Caco-2 (cell line): ENCODE measurements around the gene TPD52L1. TPM values are rescaled to one million over a fixed set of nuclear protein-coding genes. Genes with fewer than 3 reads are reported as not detected.

Source experiments
- BruUV-seq: library from RNA; stranded (reverse); fragments of 400-500 nt; replicated peaks from 2 replicates; lab custom pipeline; 2021; lab: Mats Ljungman, UMichigan
- CTCF ChIA-PET: fragments of 300-600 bp; sonication (Branson Sonifier 250); formaldehyde crosslinking; loops from one replicate; lab custom pipeline; 2022; ENCODE audit warnings: antibody characterized with exemption; lab: Charles Lee
- POLR2A ChIA-PET: fragments of 300-600 bp; sonication (Branson Sonifier 250); formaldehyde crosslinking; loops from one replicate; lab custom pipeline; 2022; ENCODE audit warnings: antibody characterized with exemption; lab: Charles Lee
- DNase-seq, 2 experiments: peaks; one replicate each; pipeline versions ENCODE4 v3.0.0 to v3.0.0-alpha.2; 2020 to 2022
- H3K27me3 ChIP-seq: replicated peaks from 2 replicates; pipeline ENCODE4 v1.6.0; 2011; ENCODE audit warnings: low read length; ENCODE audit not compliant: control insufficient read depth, insufficient read depth
- H3K36me3 ChIP-seq: 2 replicates; pipeline ENCODE4 v1.5.1; 2011; ENCODE audit warnings: low read length; ENCODE audit not compliant: control insufficient read depth, insufficient read depth
- H3K4me1 ChIP-seq: fragments of 250-450 bp; sonication (Bioruptor Pico); 2 replicates; pipeline ENCODE4 v1.5.1; 2020; ENCODE audit warnings: mild to moderate bottlenecking
- H3K4me3 ChIP-seq: 2 replicates; pipeline ENCODE4 v1.5.1; 2011; ENCODE audit warnings: low read depth, mild to moderate bottlenecking, control low read depth, low read length
- H3K9me3 ChIP-seq: fragments of 250-450 bp; sonication (Bioruptor Pico); 2 replicates; pipeline ENCODE4 v1.5.1; 2020; ENCODE audit warnings: mild to moderate bottlenecking, moderate library complexity
- H3K27ac Mint-ChIP-seq: one replicate; pipeline ENCODE4 v1.8.0; 2022; ENCODE audit warnings: mixed read lengths; ENCODE audit not compliant: unreplicated experiment
- H3K27me3 Mint-ChIP-seq: one replicate; pipeline ENCODE4 v1.8.0; 2022; ENCODE audit warnings: mixed read lengths; ENCODE audit not compliant: insufficient read depth, unreplicated experiment
- H3K36me3 Mint-ChIP-seq: one replicate; pipeline ENCODE4 v1.8.0; 2022; ENCODE audit warnings: mild to moderate bottlenecking, mixed read lengths; ENCODE audit not compliant: insufficient read depth, unreplicated experiment
- H3K4me1 Mint-ChIP-seq: one replicate; pipeline ENCODE4 v1.8.0; 2022; ENCODE audit warnings: low read depth, mixed read lengths; ENCODE audit not compliant: unreplicated experiment
- H3K4me3 Mint-ChIP-seq: one replicate; pipeline ENCODE4 v1.8.0; 2022; ENCODE audit warnings: mild to moderate bottlenecking, moderate library complexity, mixed read lengths; ENCODE audit not compliant: unreplicated experiment
- H3K9me3 Mint-ChIP-seq: one replicate; pipeline ENCODE4 v1.8.0; 2022; ENCODE audit warnings: mixed read lengths; ENCODE audit not compliant: unreplicated experiment
- intact Hi-C: fragments of 100-400 bp; cut with micrococcal nuclease; formaldehyde crosslinking; loops from one replicate; pipeline ENCODE4 v1.10.0; 2022; ENCODE audit not compliant: unreplicated experiment
- total RNA-seq: library from RNA; stranded (reverse); gene quantifications from 2 replicates; pipeline ENCODE4 v1.2.3, GENCODE V29; 2022
- TF ChIP-seq, protein P1 (sequence below), 2 experiments: fragments of 200-600 bp in 1 of 2; IDR thresholded peaks; 1 replicate in 1 of 2; 2 replicates in 1 of 2; pipeline versions ENCODE4 v1.5.1 to v1.8.0; 2011 to 2022; ENCODE audit warnings: antibody characterized with exemption in 1 of 2, control low read depth in 1 of 2, inconsistent platforms in 1 of 2, low read depth in 1 of 2, low read length in 1 of 2, mild to moderate bottlenecking in 1 of 2, moderate library complexity in 1 of 2; ENCODE audit not compliant: insufficient read depth in 1 of 2, severe bottlenecking in 1 of 2, unreplicated experiment in 1 of 2

TPD52L1 gene
- total RNA-seq, 1 experiment from 2014 or later: 83.9 TPM

DNA sequence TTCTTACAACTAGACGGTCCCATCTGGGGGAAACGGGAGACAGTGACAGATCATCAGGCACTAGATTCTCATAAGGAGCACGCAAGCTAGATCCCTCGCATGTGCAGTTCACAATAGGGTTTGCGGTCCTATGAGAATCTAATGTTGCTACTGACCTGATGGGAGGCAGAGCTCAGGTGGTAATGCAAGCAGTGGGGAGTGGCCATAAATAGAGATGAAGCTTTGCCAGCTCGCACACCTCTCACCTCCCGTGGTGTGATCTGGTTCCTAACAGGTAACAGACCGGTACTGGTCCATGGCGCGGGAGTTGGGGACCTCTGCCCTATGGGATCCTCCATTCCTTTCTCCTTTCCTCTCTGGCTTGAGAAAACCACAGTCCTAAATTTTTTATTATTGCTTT lies 63.8 kb downstream of the TPD52L1 start:
- Mint-ChIP-seq H3K4me1 (peaks cover 13% of the 10 kb centered on the region), H3K27me3 (no peaks in the 10 kb centered on the region), H3K36me3 (no peaks in the 10 kb centered on the region), H3K27ac (no peak overlapping the region), H3K4me3 (no peak overlapping the region), H3K9me3 (no peaks in the 10 kb centered on the region)
- peaks cover 16% of the 10 kb centered on the region for H3K4me1 ChIP-seq
- TF ChIP-seq, protein P1, sequence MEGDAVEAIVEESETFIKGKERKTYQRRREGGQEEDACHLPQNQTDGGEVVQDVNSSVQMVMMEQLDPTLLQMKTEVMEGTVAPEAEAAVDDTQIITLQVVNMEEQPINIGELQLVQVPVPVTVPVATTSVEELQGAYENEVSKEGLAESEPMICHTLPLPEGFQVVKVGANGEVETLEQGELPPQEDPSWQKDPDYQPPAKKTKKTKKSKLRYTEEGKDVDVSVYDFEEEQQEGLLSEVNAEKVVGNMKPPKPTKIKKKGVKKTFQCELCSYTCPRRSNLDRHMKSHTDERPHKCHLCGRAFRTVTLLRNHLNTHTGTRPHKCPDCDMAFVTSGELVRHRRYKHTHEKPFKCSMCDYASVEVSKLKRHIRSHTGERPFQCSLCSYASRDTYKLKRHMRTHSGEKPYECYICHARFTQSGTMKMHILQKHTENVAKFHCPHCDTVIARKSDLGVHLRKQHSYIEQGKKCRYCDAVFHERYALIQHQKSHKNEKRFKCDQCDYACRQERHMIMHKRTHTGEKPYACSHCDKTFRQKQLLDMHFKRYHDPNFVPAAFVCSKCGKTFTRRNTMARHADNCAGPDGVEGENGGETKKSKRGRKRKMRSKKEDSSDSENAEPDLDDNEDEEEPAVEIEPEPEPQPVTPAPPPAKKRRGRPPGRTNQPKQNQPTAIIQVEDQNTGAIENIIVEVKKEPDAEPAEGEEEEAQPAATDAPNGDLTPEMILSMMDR (IDR thresholded peaks at IDR 0.05; ENCODE audit: insufficient read depth in 1 of 2, low read depth in 1 of 2, low read length in 1 of 2, severe bottlenecking in 1 of 2, unreplicated experiment in 1 of 2): no peak
- H3K27me3 ChIP-seq: no peaks in the 10 kb centered on the region
- H3K36me3 ChIP-seq: no peaks in the 10 kb centered on the region; the same call in 1 of the 2 replicates
- ChIA-PET POLR2A (no interaction called here), CTCF (no interaction called here)
- BruUV-seq: no TSS peak
- DNase-seq: no peak
- H3K4me3 ChIP-seq: no peak overlapping the region
- intact Hi-C loops: no loop called here
- no peaks in the 10 kb centered on the region for H3K9me3 ChIP-seq

DNA sequence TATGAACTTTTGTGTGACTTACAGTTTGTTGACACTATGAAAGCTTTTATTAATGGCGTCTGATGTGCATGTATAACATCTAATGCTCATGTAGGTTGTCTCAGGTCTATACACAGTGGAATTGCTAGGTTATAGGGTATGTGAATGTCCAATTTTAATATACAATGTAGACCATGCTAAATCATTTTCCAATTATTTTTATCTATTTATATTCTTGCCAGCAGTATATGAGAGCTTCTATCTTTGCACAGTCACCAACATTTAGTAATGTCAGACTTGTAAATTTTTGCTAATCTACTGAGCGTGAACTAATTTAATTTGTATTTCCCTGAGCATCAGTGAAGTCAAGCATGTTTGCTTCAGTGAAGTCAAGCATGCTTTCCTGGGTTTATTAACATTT lies 64.4 kb downstream of the TPD52L1 start:
- H3K36me3 Mint-ChIP-seq: no peaks in the 10 kb centered on the region
- Histone ChIP-seq H3K4me1 (peaks cover 22% of the 10 kb centered on the region), H3K36me3 (no peaks in the 10 kb centered on the region; the same call in 1 of the 2 replicates), H3K27me3 (no peaks in the 10 kb centered on the region), H3K9me3 (no peaks in the 10 kb centered on the region), H3K4me3 (no peak overlapping the region)
- no TSS peak for BruUV-seq
- ChIA-PET POLR2A (no interaction called here), CTCF (no interaction called here)
- no peak for DNase-seq
- H3K4me1 Mint-ChIP-seq: peaks cover 19% of the 10 kb centered on the region
- TF ChIP-seq, protein P1 (IDR thresholded peaks at IDR 0.05; ENCODE audit: insufficient read depth in 1 of 2, low read depth in 1 of 2, low read length in 1 of 2, severe bottlenecking in 1 of 2, unreplicated experiment in 1 of 2): no peak
- H3K4me3 Mint-ChIP-seq: no peak overlapping the region
- no peaks in the 10 kb centered on the region for H3K9me3 Mint-ChIP-seq
- intact Hi-C loops: no loop called here
- H3K27me3 Mint-ChIP-seq: no peaks in the 10 kb centered on the region
- no peak overlapping the region for H3K27ac Mint-ChIP-seq

DNA sequence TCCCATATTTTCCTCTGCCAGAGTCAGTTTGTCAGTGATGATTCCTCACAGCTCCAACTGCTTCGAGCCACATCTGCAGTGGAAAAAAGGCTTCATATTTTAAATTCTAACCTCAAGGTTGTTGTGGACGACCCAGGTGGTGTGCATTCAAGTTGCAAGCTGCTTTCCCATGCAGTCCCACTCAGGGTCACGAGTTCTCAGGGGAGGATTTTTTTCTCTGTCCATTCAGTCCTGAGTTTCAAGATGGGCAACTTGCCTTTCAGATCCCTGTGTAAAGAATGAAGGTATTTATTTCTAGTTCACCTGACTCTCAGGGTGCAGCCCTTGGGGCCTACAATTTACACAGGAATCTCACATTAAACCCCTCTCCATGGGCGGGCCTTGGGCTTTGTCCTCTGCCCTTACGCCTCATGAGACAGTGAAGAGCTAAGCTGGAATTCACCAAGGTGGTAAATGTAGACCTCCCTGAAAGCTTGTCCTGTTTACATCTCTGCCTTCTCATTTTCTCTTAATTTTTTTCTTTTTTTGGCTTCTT lies 65.9 kb downstream of the TPD52L1 start:
- Mint-ChIP-seq H3K9me3 (no peaks in the 10 kb centered on the region), H3K36me3 (no peaks in the 10 kb centered on the region), H3K4me1 (peaks cover 28% of the 10 kb centered on the region), H3K4me3 (peak overlapping the region; percentile 50), H3K27ac (peak overlapping the region; percentile 39), H3K27me3 (no peaks in the 10 kb centered on the region)
- BruUV-seq: no TSS peak
- ChIA-PET POLR2A (interaction anchor here (1.4 kb wide), 1 partner anchor 18 kb away, joined by 3 read pairs; no protein-coding TSS in a partner anchor), CTCF (interaction anchor here (0.6 kb wide), 1 partner anchor 235 kb away, joined by 3 read pairs; no protein-coding TSS in a partner anchor)
- peak; percentile 46 to 49 for DNase-seq
- peaks cover 24% of the 10 kb centered on the region for H3K4me1 ChIP-seq
- intact Hi-C loops: no loop called here
- H3K4me3 ChIP-seq: peak overlapping the region; percentile 29; the same call in 1 of the 2 replicates
- TF ChIP-seq, protein P1 (IDR thresholded peaks at IDR 0.05; ENCODE audit: insufficient read depth in 1 of 2, low read depth in 1 of 2, low read length in 1 of 2, severe bottlenecking in 1 of 2, unreplicated experiment in 1 of 2): no peak
- H3K27me3 ChIP-seq: no peaks in the 10 kb centered on the region
- H3K36me3 ChIP-seq: no peaks in the 10 kb centered on the region; the same call in 1 of the 2 replicates
- no peaks in the 10 kb centered on the region for H3K9me3 ChIP-seq
